Lung (tissue), 12 donors: ENCODE results near the gene MTERF1. TPM values are rescaled to one million over a fixed set of nuclear protein-coding genes. Genes with fewer than 3 reads are reported as not detected.

Source experiments
- ATAC-seq: fragments of 200-7000 bp; cut with Tn5 transposase; one replicate; pipeline ENCODE4 v1.9.1; 2020; ENCODE audit warnings: moderate number of reproducible peaks; ENCODE audit not compliant: insufficient read depth, low FRiP score
- DNase-seq, 3 donors: peaks; one replicate each; pipeline ENCODE4 v3.0.0-alpha.2; 2013 to 2017
- H3K27ac ChIP-seq, 2 donors: one replicate each; pipeline ENCODE4 v1.5.1; 2013; ENCODE audit warnings: mild to moderate bottlenecking in 2 of 2, moderate library complexity in 2 of 2, control low read depth in 1 of 2, inconsistent platforms in 1 of 2, low read depth in 1 of 2, low read length in 1 of 2
- H3K27me3 ChIP-seq, 3 donors: one replicate each; pipeline ENCODE4 v1.5.1; 2013; ENCODE audit warnings: low read length in 2 of 3; ENCODE audit not compliant: control insufficient read depth in 3 of 3, insufficient read depth in 3 of 3
- H3K36me3 ChIP-seq, 4 donors: one replicate each; pipeline ENCODE4 v1.5.1; 2013; ENCODE audit warnings: low read length in 4 of 4, mild to moderate bottlenecking in 1 of 4, moderate library complexity in 1 of 4; ENCODE audit not compliant: control insufficient read depth in 4 of 4, insufficient read depth in 4 of 4
- H3K4me1 ChIP-seq, 5 donors: one replicate each; pipeline ENCODE4 v1.5.1; 2013; ENCODE audit warnings: low read length in 5 of 5, mild to moderate bottlenecking in 2 of 5, moderate library complexity in 1 of 5; ENCODE audit not compliant: control insufficient read depth in 5 of 5, insufficient read depth in 5 of 5
- H3K4me3 ChIP-seq: one replicate; pipeline ENCODE4 v1.5.1; 2013; ENCODE audit warnings: mild to moderate bottlenecking, control low read depth, moderate library complexity
- H3K9ac ChIP-seq, 2 donors: one replicate each; pipeline ENCODE4 v1.5.1; 2013; ENCODE audit warnings: low read length in 2 of 2, control low read depth in 1 of 2; ENCODE audit not compliant: insufficient read depth in 1 of 2
- H3K9me3 ChIP-seq, 4 donors: one replicate each; pipeline ENCODE4 v1.5.1; 2013; ENCODE audit warnings: low read length in 3 of 4, mild to moderate bottlenecking in 1 of 4, moderate library complexity in 1 of 4; ENCODE audit not compliant: control insufficient read depth in 4 of 4, insufficient read depth in 3 of 4
- CTCF ChIP-seq: IDR thresholded peaks from 2 replicates; pipeline ENCODE4 v1.5.1; 2012; ENCODE audit warnings: mild to moderate bottlenecking; ENCODE audit errors: control extremely low read depth, extremely low read depth
- WGBS, 2 donors: extraction: QIAGEN DNeasy Blood & Tissue Kit; methylation state at CpG; one replicate each; pipeline ENCODE4 v1.1.7; 2013; 5-methylcytosine and 5-hydroxymethylcytosine counted together
- polyA plus RNA-seq, 2 donors: library from polyadenylated mRNA; stranded (reverse); fragments of 200-250 nt; gene quantifications; one replicate each; pipeline ENCODE4 v1.2.1, GENCODE V29; 2013
- total RNA-seq, 2 donors: library from RNA; depleted of rRNA in 1 of 2; stranded (reverse); fragments of >200 nt in 1 of 2; gene quantifications; one replicate each; pipeline ENCODE4 v1.2.1, GENCODE V29; 2014 to 2021
- donor health status: control.
- donor health status: control.
- donor health status: Bipolar disorder and iron deficiency.
- donor health status: healthy.
- donor health status: DM: yes; HTN: yes; CAD: no.

MTERF1 gene
- total and polyA plus RNA-seq, 4 donors = 5.5 to 19.3 (median 9.4) TPM

GRCh38 chr7:91922857-91923256 is 42.4 kb upstream of the MTERF1 start:
- Histone ChIP-seq H3K36me3 (no peaks in the 10 kb centered on the region), H3K4me1 (no peaks in the 10 kb centered on the region), H3K4me3 (no peak overlapping the region), H3K27me3 (no peaks in the 10 kb centered on the region), H3K9ac (no peak overlapping the region), H3K27ac (no peak overlapping the region), H3K9me3 (no peaks in the 10 kb centered on the region)
- DNase-seq = no peak
- no peak for ATAC-seq
- WGBS, 2 donors = 67 to 78% methylated on average over 4 of the region's 4 CpGs
- TF ChIP-seq CTCF = no peak

DNA sequence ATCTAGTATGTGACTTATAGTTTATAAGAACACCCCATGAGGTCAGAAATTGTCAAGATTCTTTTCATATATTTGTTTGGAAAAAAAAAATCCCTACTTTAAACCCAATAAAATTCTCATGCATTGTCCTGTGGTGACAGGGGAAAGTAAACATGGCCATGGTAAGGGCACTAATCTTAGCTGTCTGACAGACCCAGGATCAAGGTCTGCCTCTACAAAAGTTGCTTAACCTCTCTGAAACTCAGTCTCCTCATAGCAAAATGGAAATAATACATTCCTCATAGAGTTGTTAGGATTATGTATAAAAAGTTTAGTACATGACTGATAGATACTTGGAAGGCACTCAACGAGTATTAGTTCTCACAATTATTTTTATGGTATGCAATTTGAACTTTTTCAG is 37.9 kb upstream of the MTERF1 start:
- H3K9me3 ChIP-seq = no peaks in the 10 kb centered on the region
- WGBS, 2 donors = 71 to 88% methylated on average over 1 of the region's 1 CpG
- H3K4me1 ChIP-seq = no peaks in the 10 kb centered on the region
- no peak for TF ChIP-seq CTCF
- H3K36me3 ChIP-seq = no peaks in the 10 kb centered on the region
- no peak for DNase-seq
- H3K27me3 ChIP-seq = no peaks in the 10 kb centered on the region
- no peak overlapping the region for H3K27ac ChIP-seq
- no peak overlapping the region for H3K9ac ChIP-seq
- ATAC-seq = no peak
- no peak overlapping the region for H3K4me3 ChIP-seq

DNA sequence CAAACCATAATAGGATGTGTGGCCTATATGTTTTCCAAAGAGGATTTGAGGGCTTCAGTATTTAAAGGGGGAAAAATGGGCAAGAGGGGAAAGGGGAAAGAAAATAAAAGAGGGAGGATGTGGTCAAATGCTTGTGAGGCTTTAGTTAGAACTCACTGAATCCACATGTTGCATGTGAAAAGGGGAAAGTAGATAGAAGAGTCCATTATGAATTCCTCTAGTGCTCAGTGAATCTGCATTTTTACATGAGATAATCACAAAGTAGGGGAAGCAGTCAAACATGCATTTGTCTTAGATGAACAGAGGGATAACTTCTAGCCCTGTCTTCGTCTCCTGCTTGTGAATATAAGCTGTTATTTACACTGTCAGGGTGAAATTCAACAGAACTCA is 35.5 kb upstream of the MTERF1 start:
- Histone ChIP-seq H3K36me3 (no peaks in the 10 kb centered on the region), H3K4me1 (peaks cover 0 to 2% (median 0%) of the 10 kb centered on the region in 5 donors), H3K27me3 (no peaks in the 10 kb centered on the region), H3K4me3 (no peak overlapping the region), H3K27ac (no peak overlapping the region), H3K9ac (no peak overlapping the region), H3K9me3 (no peaks in the 10 kb centered on the region)
- no peak for ATAC-seq
- no peak for TF ChIP-seq CTCF
- DNase-seq = no peak
- WGBS, 2 donors = 81 to 85% methylated on average over 1 of the region's 1 CpG

- Histone ChIP-seq H3K36me3 (no peaks in the 10 kb centered on the region), H3K4me3 (no peak overlapping the region), H3K4me1 (peaks cover 0 to 2% (median 0%) of the 10 kb centered on the region in 5 donors), H3K27ac (no peak overlapping the region), H3K9ac (no peak overlapping the region), H3K27me3 (no peaks in the 10 kb centered on the region), H3K9me3 (no peaks in the 10 kb centered on the region)
- WGBS, 2 donors = 97 to 98% methylated on average over 3 of the region's 3 CpGs
- no peak for ATAC-seq
- TF ChIP-seq CTCF = no peak
- DNase-seq = no peak
Measured at GRCh38 chr7:91915401-91916050, 35.0 kb upstream of the MTERF1 start.
